Measurements from ENCODE around the gene TAOK3. TPM values are rescaled to one million over a fixed set of nuclear protein-coding genes. Genes with fewer than 3 reads are reported as not detected.
"Not testable (repeated sequence)": the region's sequence is repeated elsewhere in the genome, so short reads cannot be mapped to it uniquely, and the experiment has no call there.

The TAOK3 gene
- total and polyA plus RNA-seq, 12 donors: 8.4 to 29.8 (median 21.2) TPM

DNA sequence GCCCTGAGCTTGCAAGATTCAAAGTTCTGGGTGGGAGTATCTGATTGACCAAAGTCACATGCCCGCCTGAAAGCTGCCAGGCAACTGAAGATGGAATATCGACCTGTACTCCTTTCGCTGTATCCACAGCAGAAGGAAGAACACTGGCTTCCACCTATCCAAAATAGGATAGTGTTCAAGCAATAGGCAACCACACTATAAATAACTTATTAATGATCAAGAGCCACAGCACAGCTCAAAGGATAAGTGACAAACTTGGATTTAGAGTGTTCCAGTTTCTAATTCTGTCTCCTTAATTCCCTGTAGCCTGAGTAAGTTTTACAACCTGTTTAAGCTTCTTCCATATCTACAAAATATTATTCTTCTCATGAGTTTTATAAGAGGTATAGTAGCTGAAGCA is 89.9 kb downstream of the TAOK3 start:
- Histone ChIP-seq H3K4me1 (peaks cover 0 to 6% (median 0%) of the 10 kb centered on the region in 9 donors), H3K9me3 (no peaks in the 10 kb centered on the region), H3K36me3 (no peaks in the 10 kb centered on the region), H3K27me3 (no peaks in the 10 kb centered on the region), H3K4me3 (no peak overlapping the region), H3K27ac (no peak overlapping the region)
- intact Hi-C loops (cut with DNase I): no loop called here
- DNase-seq (no peak), ATAC-seq (no peak)
- TF ChIP-seq, protein P1, sequence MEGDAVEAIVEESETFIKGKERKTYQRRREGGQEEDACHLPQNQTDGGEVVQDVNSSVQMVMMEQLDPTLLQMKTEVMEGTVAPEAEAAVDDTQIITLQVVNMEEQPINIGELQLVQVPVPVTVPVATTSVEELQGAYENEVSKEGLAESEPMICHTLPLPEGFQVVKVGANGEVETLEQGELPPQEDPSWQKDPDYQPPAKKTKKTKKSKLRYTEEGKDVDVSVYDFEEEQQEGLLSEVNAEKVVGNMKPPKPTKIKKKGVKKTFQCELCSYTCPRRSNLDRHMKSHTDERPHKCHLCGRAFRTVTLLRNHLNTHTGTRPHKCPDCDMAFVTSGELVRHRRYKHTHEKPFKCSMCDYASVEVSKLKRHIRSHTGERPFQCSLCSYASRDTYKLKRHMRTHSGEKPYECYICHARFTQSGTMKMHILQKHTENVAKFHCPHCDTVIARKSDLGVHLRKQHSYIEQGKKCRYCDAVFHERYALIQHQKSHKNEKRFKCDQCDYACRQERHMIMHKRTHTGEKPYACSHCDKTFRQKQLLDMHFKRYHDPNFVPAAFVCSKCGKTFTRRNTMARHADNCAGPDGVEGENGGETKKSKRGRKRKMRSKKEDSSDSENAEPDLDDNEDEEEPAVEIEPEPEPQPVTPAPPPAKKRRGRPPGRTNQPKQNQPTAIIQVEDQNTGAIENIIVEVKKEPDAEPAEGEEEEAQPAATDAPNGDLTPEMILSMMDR (IDR thresholded peaks at IDR 0.05): no peak
- WGBS, 2 donors: 96 to 98% methylated on average over 3 of the region's 3 CpGs

DNA sequence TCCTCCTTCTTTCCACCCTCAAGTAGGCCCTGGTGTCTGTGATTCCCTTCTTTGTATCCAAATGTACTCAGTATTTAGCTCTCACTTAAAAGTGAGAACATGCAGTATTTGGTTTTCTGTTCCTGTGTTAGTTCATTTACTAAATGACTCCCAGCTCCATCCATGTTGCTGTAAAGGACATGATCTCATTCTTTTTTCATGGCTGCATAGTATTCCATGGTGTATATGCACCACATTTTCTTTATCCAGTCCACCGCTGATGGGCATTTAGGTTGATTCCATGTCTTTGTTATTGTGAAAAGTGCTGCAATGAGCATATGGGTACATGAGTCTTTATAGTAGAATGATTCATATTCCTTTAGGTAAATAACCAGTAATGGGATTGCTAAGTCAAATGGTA is 94.4 kb downstream of the TAOK3 start:
- H3K4me3 ChIP-seq, ATAC-seq, H3K27ac ChIP-seq, H3K9me3 ChIP-seq, DNase-seq, H3K36me3 ChIP-seq, H3K27me3 ChIP-seq, H3K4me1 ChIP-seq: not testable (repeated sequence)
- 96 to 100% methylated on average over 1 of the region's 1 CpG for WGBS, 2 donors
- intact Hi-C loops (cut with DNase I): loop anchor here in 1 of 10 donors (5.0 kb wide), 1 partner anchor 1684 kb away; no protein-coding TSS in a partner anchor

DNA sequence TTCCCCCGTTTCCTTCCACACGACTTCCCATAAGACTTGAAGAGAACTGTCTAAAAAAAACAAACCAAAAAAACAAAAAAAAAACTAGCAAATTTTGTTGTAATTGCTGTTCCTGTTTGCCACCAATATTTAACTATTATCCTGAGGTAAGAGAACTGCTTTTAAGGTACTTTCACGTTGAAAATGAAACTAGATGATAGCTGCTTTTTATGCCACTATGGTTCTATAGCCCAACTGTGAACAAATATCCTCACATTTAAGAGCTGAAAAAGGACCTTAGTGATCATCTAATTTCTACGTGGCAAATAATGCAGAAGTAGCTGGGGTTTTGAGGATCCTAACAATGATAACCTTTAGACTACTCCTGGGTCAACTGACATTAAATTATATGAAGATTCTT is 98.6 kb downstream of the TAOK3 start:
- no peaks in the 10 kb centered on the region for H3K9me3 ChIP-seq
- intact Hi-C loops (cut with DNase I): no loop called here
- H3K27me3 ChIP-seq: no peaks in the 10 kb centered on the region
- no peaks in the 10 kb centered on the region for H3K4me1 ChIP-seq
- TF ChIP-seq, protein P1 (IDR thresholded peaks at IDR 0.05): no peak
- H3K36me3 ChIP-seq: no peaks in the 10 kb centered on the region
- DNase-seq (no peak), ATAC-seq (no peak)
- no peak overlapping the region for H3K4me3 ChIP-seq
- H3K27ac ChIP-seq: no peak overlapping the region
- WGBS, 2 donors: 73 to 75% methylated on average over 4 of the region's 4 CpGs

DNA sequence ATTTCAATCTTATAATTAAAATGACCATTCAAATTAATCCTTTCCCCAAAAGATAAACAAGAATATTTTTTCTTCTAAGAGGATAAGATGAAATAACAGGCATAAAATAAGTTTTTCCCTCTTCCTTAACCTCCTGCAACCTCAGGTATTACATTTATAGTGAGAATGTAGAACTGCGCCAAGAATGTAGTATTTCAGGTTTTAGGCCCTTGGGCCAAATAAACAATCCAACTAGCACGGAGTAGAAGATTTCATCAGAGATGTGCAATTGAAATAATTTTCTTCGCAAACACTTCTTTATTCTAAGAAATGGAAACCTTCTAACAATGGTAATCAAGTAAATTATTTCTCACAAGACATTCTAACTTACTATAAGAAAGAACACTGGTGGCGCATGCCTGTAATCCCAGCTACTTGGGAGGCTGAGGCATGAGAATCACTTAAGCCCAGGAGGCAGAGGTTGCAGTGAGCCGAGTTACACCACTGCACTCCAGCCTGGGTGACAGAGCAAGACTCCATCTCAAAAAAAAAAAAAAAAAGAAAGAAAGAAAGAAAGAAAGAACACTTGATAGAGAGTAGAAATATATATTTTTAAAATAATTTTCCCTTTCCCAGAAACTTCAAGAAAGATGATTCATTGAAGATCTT is 100.8 kb downstream of the TAOK3 start:
- no peaks in the 10 kb centered on the region for H3K4me1 ChIP-seq
- H3K36me3 ChIP-seq: no peaks in the 10 kb centered on the region
- H3K27me3 ChIP-seq: no peaks in the 10 kb centered on the region
- no peak for DNase-seq
- WGBS, 2 donors: 96 to 97% methylated on average over 5 of the region's 5 CpGs
- H3K9me3 ChIP-seq: no peaks in the 10 kb centered on the region
- no peak overlapping the region for H3K27ac ChIP-seq
- H3K4me3 ChIP-seq: no peak overlapping the region
- TF ChIP-seq, protein P1 (IDR thresholded peaks at IDR 0.05): no peak
- intact Hi-C loops (cut with DNase I): no loop called here
- no peak for ATAC-seq

DNA sequence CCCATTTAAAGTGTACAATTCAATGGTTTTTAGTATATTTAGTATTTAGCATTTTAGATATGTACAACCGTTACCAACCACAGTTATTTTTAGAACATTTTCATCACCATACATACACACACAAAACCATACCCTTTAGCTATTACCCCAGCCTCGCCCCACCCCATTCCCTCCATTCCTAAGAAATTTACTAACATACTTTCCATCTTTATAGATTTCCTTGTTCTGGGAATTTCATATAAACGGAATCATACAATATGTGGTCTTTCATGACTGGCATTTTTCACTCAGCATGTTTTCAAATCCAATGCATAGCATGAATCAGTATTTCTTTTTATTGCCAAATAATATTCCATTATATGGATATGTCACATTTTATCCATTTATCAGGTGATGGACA is 101.5 kb downstream of the TAOK3 start:
- Histone ChIP-seq H3K27ac (no peak overlapping the region), H3K4me3 (no peak overlapping the region), H3K4me1 (no peaks in the 10 kb centered on the region), H3K36me3 (peaks cover 0 to 7% (median 0%) of the 10 kb centered on the region in 9 donors), H3K27me3 (no peaks in the 10 kb centered on the region), H3K9me3 (no peaks in the 10 kb centered on the region)
- TF ChIP-seq, protein P1 (IDR thresholded peaks at IDR 0.05): no peak
- ATAC-seq (no peak), DNase-seq (no peak)
- intact Hi-C loops (cut with DNase I): no loop called here
- 91 to 93% methylated on average over 3 of the region's 3 CpGs for WGBS, 2 donors
